HFFc6 (cell line): ENCODE data around the gene LIN37. TPM values are rescaled to one million over a fixed set of nuclear protein-coding genes. Genes with fewer than 3 reads are reported as not detected.

Experiments
- DNase-seq: peaks from one replicate; pipeline ENCODE4 v3.0.0-alpha.2; 2018
- H3K27ac Mint-ChIP-seq: 2 replicates; pipeline ENCODE4 v1.8.0; 2020; ENCODE audit warnings: mild to moderate bottlenecking, mixed read lengths
- H3K27me3 Mint-ChIP-seq: 2 replicates; pipeline ENCODE4 v1.8.0; 2021; ENCODE audit warnings: mild to moderate bottlenecking, moderate library complexity, mixed read lengths; ENCODE audit not compliant: insufficient read depth
- H3K36me3 Mint-ChIP-seq: 2 replicates; pipeline ENCODE4 v1.8.0; 2021; ENCODE audit warnings: low read depth, mixed read lengths
- H3K4me1 Mint-ChIP-seq: 2 replicates; pipeline ENCODE4 v1.8.0; 2020; ENCODE audit warnings: low read depth, mixed read lengths
- H3K4me3 Mint-ChIP-seq: 2 replicates; pipeline ENCODE4 v1.8.0; 2020; ENCODE audit warnings: mild to moderate bottlenecking, moderate library complexity, mixed read lengths
- H3K9me3 Mint-ChIP-seq: 2 replicates; pipeline ENCODE4 v1.8.0; 2020; ENCODE audit warnings: mild to moderate bottlenecking, mixed read lengths
- total RNA-seq, 6 experiments: library from RNA; stranded (reverse); fragmentation: NEBNext Ultra II Directional; extraction: Animal tissue kit (Norgen Biotek cat#: 25700); gene quantifications; 2 replicates in 1 of 6; 3 replicates in 5 of 6; pipeline ENCODE4 v1.2.3, GENCODE V29; 2021
- TF ChIP-seq, protein P1 (sequence below): fragments of 200-600 bp; sonication (generic); IDR thresholded peaks from 2 replicates; pipeline ENCODE4 v1.5.0; 2021; ENCODE audit warnings: antibody characterized with exemption, mild to moderate bottlenecking

Gene LIN37
- total RNA-seq, 6 experiments from 2014 or later = 6.0 to 9.9 (median 8.7) TPM

DNA sequence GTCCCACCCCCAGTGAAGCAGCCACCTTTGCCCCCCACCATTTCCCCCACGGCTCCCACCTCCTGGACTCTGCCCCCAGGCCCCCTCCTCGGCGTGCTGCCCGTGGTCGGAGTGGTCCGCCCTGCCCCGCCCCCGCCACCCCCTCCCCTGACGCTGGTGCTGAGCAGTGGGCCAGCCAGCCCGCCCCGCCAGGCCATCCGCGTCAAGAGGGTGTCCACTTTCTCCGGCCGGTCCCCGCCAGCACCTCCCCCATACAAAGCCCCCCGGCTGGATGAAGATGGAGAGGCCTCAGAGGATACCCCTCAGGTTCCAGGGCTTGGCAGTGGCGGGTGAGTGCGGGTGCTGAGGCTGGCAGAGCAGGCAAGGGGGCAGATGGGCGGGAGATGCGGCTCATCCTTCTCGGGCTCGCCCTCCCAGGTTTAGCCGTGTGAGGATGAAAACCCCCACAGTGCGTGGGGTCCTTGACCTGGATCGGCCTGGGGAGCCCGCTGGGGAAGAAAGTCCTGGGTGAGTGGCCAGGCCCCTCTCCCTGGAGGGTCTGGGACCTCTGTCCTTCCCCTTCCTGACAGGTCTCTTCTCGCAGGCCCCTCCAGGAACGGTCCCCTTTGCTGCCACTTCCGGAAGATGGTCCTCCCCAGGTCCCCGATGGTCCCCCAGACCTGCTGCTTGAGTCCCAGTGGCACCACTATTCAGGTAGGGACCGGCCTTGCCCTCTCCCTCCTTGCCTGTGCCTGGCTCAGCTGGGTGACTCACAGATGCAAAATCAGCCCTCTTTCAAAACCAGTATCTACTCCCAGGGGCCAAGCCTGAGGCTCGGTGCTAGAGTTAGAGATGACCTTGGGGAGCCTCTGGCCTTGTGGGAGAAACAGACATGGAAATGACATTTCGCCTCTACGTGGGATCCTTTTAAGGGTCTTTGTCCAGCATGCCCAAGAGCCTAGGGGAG is 14.9 kb upstream of the LIN37 start:
- Mint-ChIP-seq H3K9me3 (no peaks in the 10 kb centered on the region), H3K36me3 (peaks cover 21% of the 10 kb centered on the region), H3K27ac (peak overlapping the region; percentile 26; the same call in 1 of the 2 replicates), H3K27me3 (peaks cover 8% of the 10 kb centered on the region), H3K4me1 (no peaks in the 10 kb centered on the region), H3K4me3 (no peak overlapping the region)
- TF ChIP-seq, protein P1, sequence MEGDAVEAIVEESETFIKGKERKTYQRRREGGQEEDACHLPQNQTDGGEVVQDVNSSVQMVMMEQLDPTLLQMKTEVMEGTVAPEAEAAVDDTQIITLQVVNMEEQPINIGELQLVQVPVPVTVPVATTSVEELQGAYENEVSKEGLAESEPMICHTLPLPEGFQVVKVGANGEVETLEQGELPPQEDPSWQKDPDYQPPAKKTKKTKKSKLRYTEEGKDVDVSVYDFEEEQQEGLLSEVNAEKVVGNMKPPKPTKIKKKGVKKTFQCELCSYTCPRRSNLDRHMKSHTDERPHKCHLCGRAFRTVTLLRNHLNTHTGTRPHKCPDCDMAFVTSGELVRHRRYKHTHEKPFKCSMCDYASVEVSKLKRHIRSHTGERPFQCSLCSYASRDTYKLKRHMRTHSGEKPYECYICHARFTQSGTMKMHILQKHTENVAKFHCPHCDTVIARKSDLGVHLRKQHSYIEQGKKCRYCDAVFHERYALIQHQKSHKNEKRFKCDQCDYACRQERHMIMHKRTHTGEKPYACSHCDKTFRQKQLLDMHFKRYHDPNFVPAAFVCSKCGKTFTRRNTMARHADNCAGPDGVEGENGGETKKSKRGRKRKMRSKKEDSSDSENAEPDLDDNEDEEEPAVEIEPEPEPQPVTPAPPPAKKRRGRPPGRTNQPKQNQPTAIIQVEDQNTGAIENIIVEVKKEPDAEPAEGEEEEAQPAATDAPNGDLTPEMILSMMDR = no peak
- no peak for DNase-seq

DNA sequence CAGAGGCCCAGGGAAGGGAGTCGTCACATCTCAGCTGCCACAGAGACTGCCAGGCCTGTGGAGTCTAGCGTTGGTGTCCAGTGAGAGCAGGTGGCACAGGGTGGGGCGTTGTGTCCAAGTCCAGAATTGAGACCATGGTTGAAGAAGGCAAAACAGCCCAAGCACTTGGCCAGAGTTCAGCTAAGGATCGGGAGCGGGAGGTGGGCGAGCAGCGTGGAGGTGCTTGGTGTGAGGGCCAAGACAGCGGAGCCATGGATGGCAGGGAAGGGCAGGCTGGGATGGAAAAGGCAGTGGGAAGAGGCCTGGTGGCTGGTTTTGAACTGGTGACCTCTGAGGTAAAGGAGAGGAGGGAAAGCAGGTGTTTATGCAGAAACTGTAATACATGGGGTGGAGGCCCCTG is 14.1 kb upstream of the LIN37 start:
- H3K4me1 Mint-ChIP-seq = peaks cover 4% of the 10 kb centered on the region; the same call in 1 of the 2 replicates
- no peak overlapping the region for H3K27ac Mint-ChIP-seq
- peaks cover 10% of the 10 kb centered on the region for H3K27me3 Mint-ChIP-seq
- peaks cover 21% of the 10 kb centered on the region for H3K36me3 Mint-ChIP-seq
- no peak for DNase-seq
- no peaks in the 10 kb centered on the region for H3K9me3 Mint-ChIP-seq
- TF ChIP-seq, protein P1 = no peak
- no peak overlapping the region for H3K4me3 Mint-ChIP-seq

DNA sequence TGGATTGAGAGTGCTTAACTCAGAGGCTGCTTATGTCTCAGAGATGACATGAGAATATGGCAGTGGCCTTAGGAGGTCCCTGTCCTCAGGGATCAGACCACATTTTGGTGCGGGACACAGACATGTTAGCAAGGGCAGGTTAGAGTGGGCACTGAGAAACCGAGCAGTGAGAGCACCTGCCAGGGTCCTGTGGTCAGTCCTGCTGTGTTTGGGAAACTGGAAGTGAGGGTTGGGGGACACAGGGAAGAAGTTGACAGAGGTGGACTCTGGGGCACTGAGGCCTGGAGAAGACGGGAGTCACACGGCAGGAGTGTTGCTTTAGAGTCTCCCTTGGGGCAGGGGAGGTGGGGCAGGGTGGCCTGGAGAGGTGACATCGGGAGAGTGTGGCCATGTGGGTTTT is 13.5 kb upstream of the LIN37 start:
- H3K4me3 Mint-ChIP-seq = no peak overlapping the region
- DNase-seq = no peak
- peaks cover 8% of the 10 kb centered on the region; the same call in 1 of the 2 replicates for H3K4me1 Mint-ChIP-seq
- TF ChIP-seq, protein P1 = no peak
- peaks cover 16% of the 10 kb centered on the region for H3K36me3 Mint-ChIP-seq
- peaks cover 10% of the 10 kb centered on the region for H3K27me3 Mint-ChIP-seq
- no peak overlapping the region for H3K27ac Mint-ChIP-seq
- H3K9me3 Mint-ChIP-seq = no peaks in the 10 kb centered on the region

- DNase-seq = no peak
- TF ChIP-seq, protein P1 = peak; percentile 60
Observed at GRCh38 chr19:35736913-35737886, 11.2 kb upstream of the LIN37 start.

More at GRCh38 chr19:35736913-35737886, 11.2 kb upstream of the LIN37 start:
- H3K27me3 Mint-ChIP-seq = peaks cover 15% of the 10 kb centered on the region
- peaks cover 9% of the 10 kb centered on the region for H3K36me3 Mint-ChIP-seq
- no peak overlapping the region for H3K4me3 Mint-ChIP-seq
- H3K27ac Mint-ChIP-seq = no peak overlapping the region
- no peaks in the 10 kb centered on the region for H3K9me3 Mint-ChIP-seq
- peaks cover 16% of the 10 kb centered on the region for H3K4me1 Mint-ChIP-seq
